Pancreas (tissue), 10 donors: ENCODE results near the gene TENM4. TPM values are rescaled to one million over a fixed set of nuclear protein-coding genes. Genes with fewer than 3 reads are reported as not detected.

Experiments
- ATAC-seq, 4 donors: fragments of 200-7000 bp; cut with Tn5 transposase; one replicate each; pipeline versions ENCODE4 v1.8.0 to v1.9.1; 2020; ENCODE audit warnings: mild to moderate bottlenecking in 4 of 4, moderate library complexity in 4 of 4
- DNase-seq, 6 donors: peaks; one replicate each; pipeline ENCODE4 v3.0.0-alpha.2; 2020
- FAIRE-seq: peaks from 2 replicates; lab custom pipeline; 2012; peaks lifted over from hg19 to GRCh38; lab: Jason Lieb, UNC
- H3K27ac ChIP-seq, 4 donors: fragments of 200-600 bp; sonication (generic); 1 replicate in 3 of 4; 2 replicates in 1 of 4; pipeline versions ENCODE4 v1.5.0 to v1.8.0; 2020
- H3K27me3 ChIP-seq, 4 donors: fragments of 200-600 bp; one replicate each; pipeline ENCODE4 v1.8.0; 2021
- H3K36me3 ChIP-seq, 3 donors: fragments of 200-600 bp; sonication (generic) in 1 of 3; one replicate each; pipeline versions ENCODE4 v1.5.0 to v1.8.0; 2020 to 2021
- H3K4me1 ChIP-seq, 3 donors: fragments of 200-600 bp; one replicate each; pipeline ENCODE4 v1.8.0; 2021
- H3K4me3 ChIP-seq, 4 donors: fragments of 200-600 bp; sonication (generic) in 2 of 4; one replicate each; pipeline versions ENCODE4 v1.5.0 to v1.8.0; 2020 to 2021
- H3K9me3 ChIP-seq, 4 donors: fragments of 200-600 bp; one replicate each; pipeline ENCODE4 v1.8.0; 2021
- CTCF ChIP-seq, 4 donors: fragments of 200-600 bp; sonication (generic) in 3 of 4; IDR thresholded peaks; one replicate each; pipeline versions ENCODE4 v1.5.0 to v1.8.0; 2021; ENCODE audit warnings: antibody characterized with exemption in 4 of 4
- WGBS, 2 donors: extraction: QIAGEN DNeasy Blood & Tissue Kit; methylation state at CpG; one replicate each; pipeline ENCODE4 v1.1.7; 2013; 5-methylcytosine and 5-hydroxymethylcytosine counted together
- intact Hi-C, 3 donors: fragments of 100-400 bp; cut with DNase I; formaldehyde crosslinking; loops; one replicate each; pipeline versions ENCODE4 v1.11.1 to v1.14.2; 2022
- polyA plus RNA-seq, 2 donors: library from polyadenylated mRNA; stranded (reverse); fragments of 200-250 nt; gene quantifications; one replicate each; pipeline ENCODE4 v1.2.3, GENCODE V29; 2013
- total RNA-seq, 6 donors: library from RNA; stranded (reverse); fragmentation: NEBNext Ultra II Directional in 4 of 6; extraction: Animal tissue kit (Norgen Biotek cat#: 25700) in 4 of 6; gene quantifications; one replicate each; pipeline versions ENCODE4 v1.2.1 to v1.2.4, GENCODE V29; 2021 to 2023
- donor health status: healthy with polysubstance abuse.
- donor health status: DM: no; HTN: no; CAD: no; lungs with moderate emphysema.
- donor health status: DM: no; HTN: no; CAD: no.
- donor health status: control.
- donor health status: control.
- donor health status: Bipolar disorder and iron deficiency.
- donor health status: DM: yes; HTN: yes; CAD: no.
- donor health status: DM: no; HTN: no; CAD: no.
- donor health status: DM: no; HTN: no; CAD: no.
- donor health status: DM: yes; HTN: yes; CAD: no.

Gene TENM4
- total and polyA plus RNA-seq, 8 donors: 0.37 to 6.8 (median 1.3) TPM

GRCh38 chr11:79253280-79253679 is 187.6 kb downstream of the TENM4 start:
- H3K27ac ChIP-seq: no peak overlapping the region
- no peaks in the 10 kb centered on the region for H3K4me1 ChIP-seq
- 62 to 70% methylated on average over 8 of the region's 8 CpGs for WGBS, 2 donors
- H3K9me3 ChIP-seq: no peaks in the 10 kb centered on the region
- no peak overlapping the region for H3K4me3 ChIP-seq
- H3K36me3 ChIP-seq: no peaks in the 10 kb centered on the region
- intact Hi-C loops: no loop called here
- no peaks in the 10 kb centered on the region for H3K27me3 ChIP-seq
- ATAC-seq (no peak), DNase-seq (no peak), FAIRE-seq (no peak)
- TF ChIP-seq CTCF (IDR thresholded peaks at IDR 0.05): no peak

- H3K4me3 ChIP-seq: no peak overlapping the region
- 72 to 86% methylated on average over 5 of the region's 5 CpGs for WGBS, 2 donors
- no peaks in the 10 kb centered on the region for H3K27me3 ChIP-seq
- FAIRE-seq: no peak
- no peak for DNase-seq
- no peak for ATAC-seq
- no peaks in the 10 kb centered on the region for H3K4me1 ChIP-seq
- no peak for TF ChIP-seq CTCF (IDR thresholded peaks at IDR 0.05)
- H3K27ac ChIP-seq: no peak overlapping the region
- intact Hi-C loops: no loop called here
- no peaks in the 10 kb centered on the region for H3K9me3 ChIP-seq
- H3K36me3 ChIP-seq: no peaks in the 10 kb centered on the region
These were observed 191.4 kb downstream of the TENM4 start for GRCh38 chr11:79249295-79249993.

GRCh38 chr11:79244798-79245197 is 196.0 kb downstream of the TENM4 start:
- Histone ChIP-seq H3K36me3 (no peaks in the 10 kb centered on the region), H3K9me3 (no peaks in the 10 kb centered on the region), H3K27ac (no peak overlapping the region), H3K4me3 (no peak overlapping the region), H3K27me3 (no peaks in the 10 kb centered on the region), H3K4me1 (no peaks in the 10 kb centered on the region)
- no peak for FAIRE-seq
- no peak for ATAC-seq
- 51 to 57% methylated on average over 2 of the region's 2 CpGs for WGBS, 2 donors
- no peak for DNase-seq
- intact Hi-C loops: no loop called here
- TF ChIP-seq CTCF (IDR thresholded peaks at IDR 0.05): no peak

- no peaks in the 10 kb centered on the region for H3K4me1 ChIP-seq
- no peak overlapping the region for H3K4me3 ChIP-seq
- H3K27ac ChIP-seq: no peak overlapping the region
- FAIRE-seq (no peak), ATAC-seq (peak in 3 of 4 donors; percentile 50 to 65 (median 60)), DNase-seq (no peak)
- TF ChIP-seq CTCF (IDR thresholded peaks at IDR 0.05): no peak
- intact Hi-C loops: no loop called here
- H3K9me3 ChIP-seq: no peaks in the 10 kb centered on the region
- 74 to 77% methylated on average over 6 of the region's 6 CpGs for WGBS, 2 donors
- H3K36me3 ChIP-seq: no peaks in the 10 kb centered on the region
- no peaks in the 10 kb centered on the region for H3K27me3 ChIP-seq
These were observed 196.5 kb downstream of the TENM4 start for GRCh38 chr11:79244241-79244772.
